HG02840 (cell line): ENCODE data around the gene BCAR3.

Source experiments
- ATAC-seq: cut with Tn5 transposase; IDR thresholded peaks from one replicate; pipeline ENCODE4 v1.9.1; 2021; ENCODE audit warnings: mild to moderate bottlenecking, moderate library complexity, moderate number of reproducible peaks; ENCODE audit not compliant: unreplicated experiment, low FRiP score

Gene BCAR3

DNA sequence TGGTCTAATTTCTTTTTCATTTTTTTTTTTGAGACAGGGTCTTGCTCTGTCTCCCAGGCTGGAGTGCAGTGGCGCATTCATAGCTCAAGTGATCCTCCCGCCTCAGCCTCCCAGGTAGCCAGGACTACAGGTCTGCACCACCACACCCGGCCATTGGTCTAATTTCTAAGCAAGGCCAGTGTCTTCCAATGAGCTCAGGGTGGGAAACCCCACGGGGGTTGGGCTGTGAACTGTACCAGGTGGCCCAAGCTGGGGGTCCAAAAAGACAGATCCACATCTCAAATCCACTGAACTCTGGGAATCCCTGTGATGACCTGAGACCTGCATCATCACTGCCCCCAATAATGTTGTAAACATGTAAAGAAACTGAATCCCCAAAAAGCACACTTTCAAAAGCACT, 79.5 kb downstream of the BCAR3 start:
- ATAC-seq: no peak

DNA sequence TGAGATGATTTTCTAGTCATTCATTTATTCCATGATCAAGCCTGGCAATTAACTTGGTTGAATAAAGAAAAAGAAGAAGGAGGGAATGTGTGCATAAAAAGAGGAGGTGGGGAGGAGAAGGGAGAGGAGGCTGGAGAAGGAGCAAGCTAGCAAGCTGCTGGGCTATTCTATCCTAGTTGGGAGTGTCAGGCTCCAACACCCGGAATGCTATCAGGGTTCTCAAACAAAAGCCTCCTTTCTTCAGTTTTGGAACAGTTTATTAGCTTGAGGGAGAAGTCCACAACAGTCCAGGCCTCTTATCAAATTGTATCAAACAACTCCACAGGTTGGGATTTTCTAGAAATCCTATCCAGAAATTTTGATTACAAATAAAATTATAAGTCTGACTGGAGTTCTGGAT, 80.0 kb downstream of the BCAR3 start:
- ATAC-seq: no peak

GRCh38 chr1:93600663-93601062, 81.0 kb downstream of the BCAR3 start:
- no peak for ATAC-seq

- ATAC-seq: no peak
These were observed 82.2 kb downstream of the BCAR3 start for GRCh38 chr1:93599479-93599878.

- ATAC-seq: no peak
These were observed 82.7 kb downstream of the BCAR3 start for GRCh38 chr1:93598861-93599439.

GRCh38 chr1:93598396-93598795, 83.2 kb downstream of the BCAR3 start:
- no peak for ATAC-seq

- no peak for ATAC-seq
These were observed 83.9 kb downstream of the BCAR3 start for GRCh38 chr1:93597709-93598108.

- ATAC-seq: no peak
These were observed 85.1 kb downstream of the BCAR3 start for GRCh38 chr1:93596329-93597089.

- no peak for ATAC-seq
These were observed 85.9 kb downstream of the BCAR3 start for GRCh38 chr1:93595743-93596142.

GRCh38 chr1:93595266-93595665, 86.4 kb downstream of the BCAR3 start:
- no peak for ATAC-seq

DNA sequence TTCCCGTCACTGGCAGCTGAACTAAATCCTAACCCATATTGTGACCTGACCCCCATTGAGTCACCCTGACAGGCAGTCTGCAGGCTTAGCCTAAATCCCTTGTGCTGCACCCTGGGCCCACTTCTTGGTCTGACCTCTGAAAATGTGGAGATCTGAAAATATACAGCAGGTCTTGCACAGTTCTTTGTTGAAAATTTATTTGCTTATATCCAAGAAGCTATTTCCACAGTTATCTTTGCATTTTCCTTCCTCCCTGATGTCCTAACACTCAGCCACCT, 87.1 kb downstream of the BCAR3 start:
- no peak for ATAC-seq

- ATAC-seq: no peak
These were observed 87.6 kb downstream of the BCAR3 start for GRCh38 chr1:93593854-93594602.

- no peak for ATAC-seq
These were observed 89.1 kb downstream of the BCAR3 start for GRCh38 chr1:93592551-93592949.

DNA sequence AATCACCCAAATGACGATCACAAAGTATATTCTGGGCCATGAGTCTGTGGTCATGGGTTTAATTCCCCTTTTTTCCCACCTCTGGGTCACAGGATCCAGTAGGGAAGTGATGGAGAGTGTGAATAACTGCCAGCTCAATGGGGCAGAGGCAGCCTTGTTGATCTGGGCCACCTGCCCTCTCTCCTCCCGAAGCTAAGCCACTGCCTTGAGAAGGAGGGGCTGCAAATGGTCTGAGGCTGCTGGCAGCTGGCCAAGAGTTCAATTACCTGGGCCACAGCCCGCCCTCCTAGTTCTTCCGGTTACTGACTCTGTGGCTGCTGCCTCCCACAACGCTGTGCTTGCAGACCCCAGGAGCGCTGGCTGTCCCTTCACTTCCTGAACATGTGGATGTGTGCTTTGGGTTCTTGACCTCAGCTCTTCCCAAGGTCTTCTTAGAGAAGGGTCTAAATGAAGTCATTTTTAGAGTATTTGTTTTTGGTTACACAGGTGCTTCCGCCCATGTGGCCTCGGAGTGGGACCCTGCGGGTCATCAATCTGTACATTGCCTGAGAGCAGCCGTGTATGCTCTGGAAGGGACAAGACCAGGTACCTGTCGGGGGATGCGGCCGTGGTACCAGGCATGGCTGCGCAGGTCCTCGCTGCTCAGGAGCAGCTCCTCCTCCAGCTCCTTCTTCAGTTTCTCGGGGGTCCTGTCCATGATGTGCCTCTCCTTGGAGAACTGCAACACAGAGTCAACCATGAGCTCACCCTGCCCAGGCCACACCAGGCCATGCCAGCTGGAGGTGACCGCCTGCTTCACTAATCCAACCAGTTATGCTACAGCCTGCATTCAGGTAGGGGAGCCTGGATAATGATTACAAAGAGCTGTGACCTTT, 89.7 kb downstream of the BCAR3 start:
- peak; percentile 76 for ATAC-seq

- ATAC-seq: peak; percentile 31
These were observed 90.4 kb downstream of the BCAR3 start for GRCh38 chr1:93591291-93591675.

GRCh38 chr1:93588955-93589354, 92.7 kb downstream of the BCAR3 start:
- ATAC-seq: no peak

DNA sequence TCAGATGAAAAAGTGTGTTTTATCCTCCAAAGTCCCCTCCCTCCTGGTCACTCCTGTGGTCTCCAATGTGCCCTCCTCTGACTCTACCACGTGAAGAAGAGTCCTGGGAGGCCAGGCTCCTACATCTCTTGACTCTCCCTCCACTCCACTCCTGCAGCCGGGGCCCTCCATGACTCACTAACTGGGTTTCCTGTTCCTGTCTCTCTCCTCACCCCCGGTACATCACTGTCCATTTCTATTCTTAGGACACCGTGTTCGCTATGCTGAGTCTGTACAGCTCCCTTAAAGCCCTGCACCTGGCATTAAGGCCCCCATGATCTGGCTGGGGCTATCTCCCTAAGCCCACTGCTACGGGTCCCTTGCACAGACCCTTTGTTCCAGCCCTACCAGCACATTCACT, 93.4 kb downstream of the BCAR3 start:
- ATAC-seq: no peak

- ATAC-seq: no peak
These were observed 94.3 kb downstream of the BCAR3 start for GRCh38 chr1:93587354-93587753.

DNA sequence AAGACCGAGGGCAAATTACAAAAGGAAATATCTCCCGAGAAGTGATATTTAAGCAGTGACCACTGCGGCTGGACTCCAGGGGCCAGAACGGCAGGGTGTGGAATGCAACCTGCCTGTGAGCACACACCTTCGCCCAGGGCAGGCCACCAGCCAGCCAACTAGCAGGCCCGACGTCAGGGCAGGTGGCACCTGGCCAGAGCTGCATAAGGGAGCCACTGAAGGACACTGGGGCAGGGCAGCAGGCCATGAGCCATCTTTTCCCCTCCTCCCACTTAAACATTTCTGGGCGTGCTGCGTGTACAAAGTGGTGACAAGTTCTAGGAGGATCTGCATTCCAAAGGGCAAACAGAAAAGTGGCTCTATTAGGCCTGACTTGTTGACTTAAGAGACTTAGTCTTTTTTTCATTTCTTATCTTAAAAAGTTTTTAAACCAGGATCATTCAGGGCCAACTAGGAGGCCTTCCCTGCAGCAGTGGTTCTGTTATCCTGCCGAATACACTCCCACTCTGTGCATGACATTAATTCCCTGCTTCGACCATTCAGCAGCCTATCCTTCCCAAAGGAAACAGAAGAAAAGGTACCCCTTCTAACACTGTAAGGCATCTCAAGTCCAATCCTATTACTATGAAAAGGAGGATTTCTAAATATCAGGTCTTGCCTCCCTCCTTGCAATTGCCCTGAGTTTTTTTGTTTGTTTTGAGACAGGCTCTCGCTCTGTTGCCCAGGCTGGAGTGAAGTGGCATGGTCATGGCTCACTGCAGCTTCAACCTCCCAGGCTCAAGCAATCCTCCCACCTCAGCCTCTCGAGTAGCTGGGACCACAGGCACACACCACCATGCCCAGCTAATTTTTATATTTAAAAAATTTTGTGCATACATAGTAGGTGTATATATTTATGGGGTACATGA, 96.3 kb downstream of the BCAR3 start:
- ATAC-seq: no peak
